HCT116 (cell line): ENCODE measurements around the gene TSEN34. TPM values are rescaled to one million over a fixed set of nuclear protein-coding genes. Genes with fewer than 3 reads are reported as not detected.

ENCODE experiments used
- ATAC-seq: fragments of 200-7000 bp; cut with Tn5 transposase; 2 replicates; pipeline ENCODE4 v1.9.1; 2020; ENCODE audit warnings: mild to moderate bottlenecking, moderate library complexity
- BruUV-seq: library from RNA; stranded (reverse); fragments of 400-500 nt; replicated peaks from 2 replicates; lab custom pipeline; 2021; lab: Mats Ljungman, UMichigan
- CTCF ChIA-PET: fragments of 300-600 bp; sonication (Branson Sonifier 250); formaldehyde crosslinking; loops from one replicate; lab custom pipeline; 2021; ENCODE audit warnings: antibody characterized with exemption; lab: Charles Lee
- POLR2A ChIA-PET: fragments of 300-600, 350-600 bp; sonication (Branson Sonifier 250); formaldehyde crosslinking; loops from one replicate; lab custom pipeline; 2021; ENCODE audit warnings: antibody characterized with exemption; lab: Charles Lee
- RAD21 ChIA-PET, 2 experiments: fragments of 300-600 bp; sonication (Branson Sonifier 250); formaldehyde crosslinking; loops; one replicate each; lab custom pipeline; 2023; ENCODE audit warnings: low total read pairs in 2 of 2; ENCODE audit not compliant: uncharacterized antibody in 2 of 2, unreplicated experiment in 2 of 2, low non-redundant PET in 1 of 2; lab: Charles Lee
- DNase-seq: peaks from one replicate; pipeline ENCODE4 v3.0.0-alpha.2; 2010; ENCODE audit warnings: low read depth, low spot score
- H2AFZ ChIP-seq: fragments of 200-600 bp; shearing (Covaris generic), sonication (generic); 2 replicates; pipeline ENCODE4 v1.6.1; 2017; ENCODE audit warnings: low read depth, mixed run types, mixed read lengths, antibody characterized with exemption, low read length; ENCODE audit not compliant: poor library complexity, severe bottlenecking
- H3K27ac ChIP-seq: 2 replicates; pipeline ENCODE4 v1.5.1; 2012; ENCODE audit warnings: low read depth, low read length
- H3K27me3 ChIP-seq: fragments of 200-600 bp; sonication (generic); 2 replicates; pipeline ENCODE4 v1.6.1; 2016; ENCODE audit warnings: mixed run types, low read length, mixed read lengths; ENCODE audit not compliant: insufficient read depth
- H3K36me3 ChIP-seq, 2 experiments: fragments of 200-500 bp in 1 of 2; fragments of 200-600 bp in 1 of 2; sonication (Bioruptor generic) in 1 of 2; sonication (generic) in 1 of 2; 2 replicates each; pipeline versions ENCODE4 v1.5.1 to v1.6.1; 2014 to 2016; ENCODE audit warnings: low read length in 2 of 2, inconsistent platforms in 1 of 2, mixed read lengths in 1 of 2, mixed run types in 1 of 2; ENCODE audit not compliant: insufficient read depth in 2 of 2, control insufficient read depth in 1 of 2
- H3K4me1 ChIP-seq, 2 experiments: fragments of 200-600 bp in 1 of 2; sonication (generic) in 1 of 2; 2 replicates each; pipeline versions ENCODE4 v1.5.1 to v1.6.1; 2012 to 2017; ENCODE audit warnings: low read length in 2 of 2, inconsistent platforms in 1 of 2, mild to moderate bottlenecking in 1 of 2, mixed read lengths in 1 of 2, mixed run types in 1 of 2, moderate library complexity in 1 of 2; ENCODE audit not compliant: insufficient read depth in 2 of 2, control insufficient read depth in 1 of 2
- H3K4me2 ChIP-seq: fragments of 200-600 bp; sonication (generic); 2 replicates; pipeline ENCODE4 v1.6.1; 2017; ENCODE audit warnings: mixed run types, low read length, mixed read lengths
- H3K4me3 ChIP-seq, 2 experiments: fragments of 200-600 bp in 1 of 2; sonication (generic) in 1 of 2; replicated peaks in 1 of 2; 2 replicates each; pipeline ENCODE4 v1.5.1; 2011 to 2016; ENCODE audit warnings: low read length in 2 of 2, control low read depth in 1 of 2, low read depth in 1 of 2, mild to moderate bottlenecking in 1 of 2, mixed read lengths in 1 of 2, mixed run types in 1 of 2
- H3K79me2 ChIP-seq: fragments of 200-600 bp; sonication (generic); 2 replicates; pipeline ENCODE4 v1.6.1; 2017; ENCODE audit warnings: mild to moderate bottlenecking, mixed run types, low read length, moderate library complexity, mixed read lengths; ENCODE audit not compliant: insufficient read depth
- H3K9ac ChIP-seq: fragments of 200-600 bp; sonication (generic); 2 replicates; pipeline ENCODE4 v1.6.1; 2016; ENCODE audit warnings: low read length, mixed read lengths
- H3K9me2 ChIP-seq: fragments of 200-600 bp; sonication (generic), shearing (Covaris generic); 2 replicates; pipeline ENCODE4 v1.6.1; 2017; ENCODE audit warnings: mixed run types, mild to moderate bottlenecking, moderate library complexity; ENCODE audit not compliant: insufficient read depth
- H3K9me3 ChIP-seq, 2 experiments: fragments of 200-500 bp in 1 of 2; fragments of 200-600 bp in 1 of 2; sonication (Bioruptor generic) in 1 of 2; sonication (generic) in 1 of 2; 2 replicates each; pipeline ENCODE4 v1.6.1; 2014 to 2017; ENCODE audit warnings: low read length in 2 of 2, mixed read lengths in 2 of 2, inconsistent platforms in 1 of 2, low read depth in 1 of 2, mild to moderate bottlenecking in 1 of 2, mixed run types in 1 of 2, moderate library complexity in 1 of 2; ENCODE audit not compliant: control insufficient read depth in 1 of 2, insufficient read depth in 1 of 2
- H4K20me1 ChIP-seq: fragments of 200-600 bp; sonication (generic), shearing (Covaris generic); 2 replicates; pipeline ENCODE4 v1.6.1; 2017; ENCODE audit warnings: mixed run types, mild to moderate bottlenecking, moderate library complexity; ENCODE audit not compliant: insufficient read depth
- CTCF ChIP-seq, 3 experiments: fragments of 200-600 bp in 1 of 3; sonication (generic) in 1 of 3; IDR thresholded peaks in 2 of 3; conservative IDR thresholded peaks in 1 of 3; 2 replicates each; pipeline ENCODE4 v1.5.1; 2012 to 2017; ENCODE audit warnings: low read depth in 2 of 3, low read length in 2 of 3, antibody characterized with exemption in 1 of 3, borderline replicate concordance in 1 of 3, control low read depth in 1 of 3, mild to moderate bottlenecking in 1 of 3, mixed read lengths in 1 of 3, mixed run types in 1 of 3, moderate library complexity in 1 of 3; ENCODE audit not compliant: insufficient read depth in 1 of 3
- POLR2A ChIP-seq: IDR thresholded peaks from 2 replicates; pipeline ENCODE4 v1.7.0; 2011; ENCODE audit warnings: borderline replicate concordance; ENCODE audit not compliant: insufficient read depth, insufficient read length; ENCODE audit errors: extremely low read depth
- REST ChIP-seq: IDR thresholded peaks from 2 replicates; pipeline ENCODE4 v1.6.1; 2012; ENCODE audit warnings: low read depth
- intact Hi-C: fragments of 100-400 bp; cut with micrococcal nuclease; formaldehyde crosslinking; loops from 2 replicates; pipeline ENCODE4 v1.10.0; 2022
- total RNA-seq: library from RNA; stranded (reverse); gene quantifications from one replicate; pipeline ENCODE4 v1.2.1, GENCODE V29; 2021; ENCODE audit not compliant: unreplicated experiment

Gene TSEN34
- total RNA-seq, 1 experiment from 2014 or later, result 99.9 TPM

- Histone ChIP-seq H3K4me1 (peaks cover 0 to 6% of the 10 kb centered on the region in 2 experiments; a peak in 1 of 4 replicates), H3K79me2 (no peaks in the 10 kb centered on the region), H3K27me3 (no peaks in the 10 kb centered on the region), H3K9me2 (no peaks in the 10 kb centered on the region), H3K27ac (no peak overlapping the region), H3K9me3 (no peaks in the 10 kb centered on the region), H3K4me2 (no peak overlapping the region), H3K9ac (no peak overlapping the region), H3K36me3 (peaks cover 13 to 25% of the 10 kb centered on the region in 2 experiments; a peak in 3 of 4 replicates), H4K20me1 (no peaks in the 10 kb centered on the region), H2AFZ (no peak overlapping the region), H3K4me3 (no peak overlapping the region)
- intact Hi-C loops, result no loop called here
- DNase-seq, result no peak
- ChIA-PET RAD21 (interaction anchor here in 1 of 2 experiments (0.6 kb wide), 1 partner anchor 22 kb away, joined by 3 read pairs; the partner anchor contains the start of gene RPS9), POLR2A (interaction anchor here (1.5 kb wide), 1 partner anchor 10 kb away, joined by 4 read pairs; the partner anchor contains the start of gene MBOAT7), CTCF (interaction anchor here (1.0 kb wide), 1 partner anchor 10 kb away, joined by 3 read pairs; the partner anchor contains the start of gene MBOAT7)
- no peak for TF ChIP-seq POLR2A
- no TSS peak for BruUV-seq
- ATAC-seq, result no peak
These were observed 11.8 kb upstream of the TSEN34 start for GRCh38 chr19:54179262-54179852.

- Histone ChIP-seq H3K27me3 (no peaks in the 10 kb centered on the region), H3K4me3 (no peak overlapping the region), H3K9ac (no peak overlapping the region), H3K4me2 (no peak overlapping the region), H2AFZ (no peak overlapping the region), H3K9me3 (no peaks in the 10 kb centered on the region), H3K4me1 (peaks cover 0 to 6% of the 10 kb centered on the region in 2 experiments; a peak in 1 of 4 replicates), H4K20me1 (no peaks in the 10 kb centered on the region), H3K9me2 (no peaks in the 10 kb centered on the region), H3K36me3 (peaks cover 13 to 25% of the 10 kb centered on the region in 2 experiments; a peak in 3 of 4 replicates), H3K27ac (no peak overlapping the region), H3K79me2 (no peaks in the 10 kb centered on the region)
- ChIA-PET RAD21 (interaction anchor here in 1 of 2 experiments (0.6 kb wide), 1 partner anchor 21 kb away, joined by 3 read pairs; the partner anchor contains the start of gene RPS9), POLR2A (interaction anchor here (1.5 kb wide), 1 partner anchor 10 kb away, joined by 4 read pairs; the partner anchor contains the start of gene MBOAT7), CTCF (interaction anchor here (1.0 kb wide), 1 partner anchor 10 kb away, joined by 3 read pairs; the partner anchor contains the start of gene MBOAT7)
- no peak for TF ChIP-seq REST
- peak in 2 of 3 experiments; percentile 18 to 23; a peak in 2 of 6 replicates for TF ChIP-seq CTCF (IDR thresholded peaks at IDR 0.05 in 2 of 3, conservative IDR thresholded peaks at IDR 0.05 in 1 of 3; ENCODE audit: borderline replicate concordance in 1 of 3, insufficient read depth in 1 of 3, low read depth in 2 of 3, low read length in 2 of 3)
- ATAC-seq, result peak; percentile 74
- no peak for DNase-seq
- intact Hi-C loops, result no loop called here
- no TSS peak for BruUV-seq
These were observed 11.1 kb upstream of the TSEN34 start for GRCh38 chr19:54179921-54180461.
